Measurements from ENCODE around the gene TBRG4.

Gene TBRG4

GRCh38 chr7:45074528-45075354, 36.8 kb downstream of the TBRG4 start:
- DNase-seq (ENCODE audit: low read depth in 2 of 2) = no peak

DNA sequence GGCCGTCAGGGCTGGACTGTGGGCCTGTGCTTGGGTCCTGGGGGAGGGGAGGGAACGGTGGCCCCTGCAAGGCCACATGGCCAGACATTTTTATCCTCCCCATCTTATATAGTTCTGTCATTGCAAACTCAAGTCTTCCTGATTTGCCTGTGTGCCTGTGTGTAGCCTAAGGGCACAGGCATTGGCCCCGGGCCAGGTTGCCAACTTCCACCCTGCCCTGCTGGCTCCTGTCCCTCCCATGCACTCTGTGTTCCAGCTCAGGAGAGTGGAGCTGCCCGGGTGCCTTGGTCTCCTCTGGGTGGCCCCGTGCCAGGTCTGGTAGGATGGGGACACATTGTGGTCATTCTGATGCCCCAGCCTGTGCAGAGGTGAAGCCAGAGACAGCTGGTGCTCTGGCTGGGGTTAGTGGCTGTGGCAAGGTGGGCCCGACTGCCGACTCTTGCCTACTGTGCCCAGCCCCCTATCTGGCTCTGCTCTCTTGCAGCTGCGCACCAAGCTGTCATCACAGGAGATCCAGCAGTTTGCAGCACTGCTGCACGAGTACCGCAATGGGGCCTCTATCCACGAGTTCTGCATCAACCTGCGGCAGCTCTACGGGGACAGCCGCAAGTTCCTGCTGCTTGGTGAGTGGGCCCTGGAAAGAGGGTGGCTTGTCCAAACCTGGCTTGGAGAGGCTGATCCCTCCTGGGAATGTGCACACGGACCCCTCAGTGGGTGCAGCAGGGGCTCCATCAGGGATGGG, 37.5 kb downstream of the TBRG4 start:
- DNase-seq (ENCODE audit: low read depth in 2 of 2) = no peak

- DNase-seq (ENCODE audit: low read depth in 2 of 2) = no peak
Observed at GRCh38 chr7:45073031-45073785, 38.3 kb downstream of the TBRG4 start.

DNA sequence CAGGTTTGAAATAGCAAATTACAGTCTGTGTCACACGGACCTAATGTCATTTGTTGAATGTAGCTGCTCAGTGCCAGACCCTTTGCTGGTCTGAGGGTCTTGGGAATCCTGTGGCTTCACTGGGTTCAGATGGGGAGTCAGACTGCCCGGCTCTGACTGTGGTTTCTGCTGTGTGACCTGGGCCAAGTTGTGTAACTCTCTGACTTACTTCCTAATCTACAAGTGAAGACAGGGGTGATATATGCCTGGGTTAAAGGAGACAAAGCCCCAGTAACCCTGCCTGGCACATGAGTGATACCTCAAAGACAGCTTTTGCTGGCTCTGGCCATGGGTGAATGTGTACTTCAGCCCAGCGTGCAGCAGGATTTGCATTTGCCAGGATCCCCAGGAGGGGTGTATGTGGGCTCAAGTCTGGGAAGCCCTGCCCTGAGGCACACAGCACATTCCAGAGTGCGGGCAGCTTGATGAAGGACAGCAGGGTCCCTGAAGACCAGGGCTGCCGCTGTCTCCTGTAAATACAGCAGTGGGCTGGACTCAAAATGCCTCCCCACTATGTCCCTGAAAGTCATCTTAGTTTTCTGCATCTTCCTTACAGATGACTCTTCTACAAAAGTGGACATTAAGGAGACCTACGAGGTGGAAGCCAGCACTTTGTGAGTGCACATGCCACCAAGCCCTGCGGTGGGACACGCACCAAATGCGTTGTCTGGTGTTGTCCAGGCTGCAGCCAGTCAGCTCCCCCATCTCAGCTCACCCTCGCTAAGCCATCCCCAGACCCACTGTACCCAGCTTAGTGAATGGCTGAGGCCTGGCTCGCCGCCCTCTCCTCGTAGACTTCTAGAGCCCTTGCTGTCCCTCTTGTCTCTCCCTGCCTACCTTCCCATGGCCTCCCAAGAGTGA, 39.1 kb downstream of the TBRG4 start:
- DNase-seq (ENCODE audit: low read depth in 2 of 2) = no peak

- DNase-seq (ENCODE audit: low read depth in 2 of 2) = no peak
Observed at GRCh38 chr7:45071528-45071927, 40.0 kb downstream of the TBRG4 start.

GRCh38 chr7:45070254-45070642, 41.2 kb downstream of the TBRG4 start:
- no peak for DNase-seq (ENCODE audit: low read depth in 2 of 2)

GRCh38 chr7:45069444-45070253, 41.8 kb downstream of the TBRG4 start:
- no peak for DNase-seq (ENCODE audit: low read depth in 2 of 2)

- DNase-seq (ENCODE audit: low read depth in 2 of 2) = no peak
Observed at GRCh38 chr7:45068236-45069023, 43.1 kb downstream of the TBRG4 start.

DNA sequence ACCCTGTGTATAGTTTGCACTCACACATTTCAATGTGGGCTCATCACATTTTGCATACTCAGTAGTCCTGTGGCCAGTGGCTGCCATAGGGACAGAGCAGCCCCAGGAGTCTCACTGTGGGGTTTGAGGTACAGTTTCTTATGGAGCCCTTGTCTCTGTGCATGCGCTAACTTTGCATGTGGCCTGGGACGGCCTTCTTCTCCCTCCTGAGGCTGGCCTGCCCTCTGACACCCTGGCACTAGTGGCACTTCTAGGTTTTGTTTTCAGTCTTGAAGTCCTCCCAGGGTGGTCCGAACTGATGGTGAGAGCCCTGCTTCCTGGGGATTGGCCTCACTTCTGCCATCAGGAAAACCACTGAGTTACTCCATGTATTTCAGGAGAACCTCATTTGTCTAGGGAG, 43.9 kb downstream of the TBRG4 start:
- DNase-seq (ENCODE audit: low read depth in 2 of 2) = no peak

DNA sequence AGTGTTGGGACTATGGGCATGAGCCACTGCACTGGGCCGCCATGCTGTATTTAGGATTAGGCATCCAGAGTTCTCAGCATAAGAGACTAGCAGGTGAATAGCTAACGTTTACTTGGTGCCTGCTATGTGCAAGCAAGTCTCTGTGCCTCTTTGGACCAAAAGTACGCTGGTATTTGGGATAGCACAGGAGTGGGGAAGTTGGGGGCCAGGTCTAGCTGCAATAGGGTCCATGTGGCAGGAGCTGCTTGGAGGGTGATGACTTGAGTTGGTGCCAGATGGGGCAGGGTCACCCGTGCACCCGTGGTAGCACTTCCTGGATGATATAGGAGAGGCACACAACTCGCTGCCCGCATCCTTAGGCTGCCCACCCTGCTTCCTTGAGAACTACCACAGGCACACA, 45.1 kb downstream of the TBRG4 start:
- no peak for DNase-seq (ENCODE audit: low read depth in 2 of 2)

- no peak for DNase-seq (ENCODE audit: low read depth in 2 of 2)
Observed at GRCh38 chr7:45065031-45065995, 46.2 kb downstream of the TBRG4 start.

DNA sequence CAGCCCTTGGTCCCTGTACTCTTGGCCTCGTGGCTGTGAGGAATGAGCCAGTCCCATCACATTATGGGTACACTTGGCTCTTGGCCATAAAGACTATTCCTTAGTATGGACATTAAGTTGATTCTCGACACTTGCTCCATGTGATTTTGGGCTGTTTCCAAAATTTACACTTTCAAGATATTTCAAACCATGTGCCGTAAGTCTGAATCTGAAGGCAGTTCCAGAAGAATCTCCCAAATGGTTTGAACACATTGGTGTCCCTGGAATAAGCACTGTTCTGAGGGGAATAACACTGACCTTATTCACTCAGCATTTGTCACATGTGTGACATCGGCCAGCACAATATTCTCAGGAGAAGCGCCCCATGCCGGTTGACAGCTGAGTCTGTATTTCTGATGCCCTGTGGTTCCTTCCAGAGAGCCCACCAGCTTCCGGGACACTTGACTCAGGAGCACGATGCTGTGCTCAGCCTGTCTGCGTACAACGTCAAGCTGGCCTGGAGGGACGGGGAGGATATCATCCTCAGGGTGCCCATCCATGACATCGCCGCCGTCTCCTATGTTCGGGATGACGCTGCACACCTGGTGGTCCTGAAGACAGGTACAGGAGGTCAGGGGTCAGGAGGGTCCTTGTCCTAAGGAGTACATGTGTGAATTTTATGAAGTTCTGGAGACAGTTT, 47.3 kb downstream of the TBRG4 start:
- no peak for DNase-seq (ENCODE audit: low read depth in 2 of 2)

DNA sequence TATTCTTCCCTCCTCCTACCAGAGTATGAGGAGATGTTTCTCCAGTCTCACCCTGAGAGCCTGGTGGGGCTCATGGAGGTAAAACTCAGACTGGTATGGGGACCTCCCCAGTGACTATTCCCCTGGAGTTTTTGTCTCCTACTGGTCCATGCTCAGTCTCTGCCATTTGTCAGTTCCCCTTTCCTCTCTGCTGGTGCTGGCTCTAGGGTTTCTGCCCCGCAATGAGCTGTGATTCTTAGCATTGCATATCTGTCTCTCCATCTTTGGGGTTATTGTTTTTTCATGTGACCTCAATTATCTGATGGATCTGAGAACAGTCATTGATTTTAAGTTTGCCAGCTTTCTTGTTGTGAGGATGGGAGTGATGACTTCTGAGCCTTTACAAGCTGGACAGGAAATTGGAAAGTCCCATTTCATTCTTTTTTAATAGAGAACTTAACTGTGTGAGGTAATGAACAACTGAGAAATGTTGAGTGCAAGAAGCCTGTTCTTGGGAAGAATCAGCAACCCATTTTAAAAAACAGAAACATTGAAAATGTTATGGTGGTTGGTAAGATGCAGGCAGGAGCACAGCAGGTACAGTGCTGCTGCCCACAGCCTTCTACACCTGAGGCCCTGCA, 49.6 kb downstream of the TBRG4 start:
- DNase-seq (ENCODE audit: low read depth in 2 of 2) = no peak

DNA sequence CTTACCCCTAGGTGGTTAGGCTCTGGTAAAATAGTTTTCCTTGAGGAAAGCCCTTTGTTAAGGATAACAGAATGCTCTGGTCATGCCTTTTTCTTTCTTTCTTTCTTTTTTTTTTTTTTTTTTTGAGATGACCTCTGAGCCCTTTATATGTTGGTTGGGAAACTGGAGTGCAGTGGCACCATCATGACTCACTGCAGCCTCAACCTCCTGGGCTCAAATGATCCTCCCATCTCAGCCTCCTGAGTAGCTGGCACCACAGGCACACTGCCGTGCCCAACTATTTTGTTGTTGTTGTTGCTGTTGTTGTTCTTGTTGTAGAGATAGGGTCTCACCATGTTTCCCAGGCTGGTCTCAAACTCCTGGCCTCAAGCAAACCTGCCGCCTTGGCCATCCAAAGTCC, 50.1 kb downstream of the TBRG4 start:
- no peak for DNase-seq (ENCODE audit: low read depth in 2 of 2)

DNA sequence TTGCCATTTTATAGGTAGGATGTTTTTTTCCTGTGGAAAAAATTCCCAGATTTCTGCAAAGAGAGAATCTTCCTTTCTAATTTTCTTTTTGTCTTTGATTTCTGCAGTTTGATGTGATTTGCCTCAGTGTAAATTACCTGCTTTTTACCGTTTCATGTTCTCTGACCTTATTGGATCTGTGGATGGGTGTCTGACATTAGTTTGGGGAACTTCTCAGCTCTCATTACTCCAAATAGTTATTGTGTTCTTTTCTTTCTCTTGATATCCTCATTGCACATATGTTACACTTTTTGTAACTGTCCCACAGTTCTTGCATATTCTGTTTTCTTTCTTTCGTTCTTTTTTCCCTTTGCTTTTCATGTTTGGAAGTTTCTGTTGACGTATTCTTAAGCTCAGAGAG, 51.2 kb downstream of the TBRG4 start:
- DNase-seq (ENCODE audit: low read depth in 2 of 2) = no peak

DNA sequence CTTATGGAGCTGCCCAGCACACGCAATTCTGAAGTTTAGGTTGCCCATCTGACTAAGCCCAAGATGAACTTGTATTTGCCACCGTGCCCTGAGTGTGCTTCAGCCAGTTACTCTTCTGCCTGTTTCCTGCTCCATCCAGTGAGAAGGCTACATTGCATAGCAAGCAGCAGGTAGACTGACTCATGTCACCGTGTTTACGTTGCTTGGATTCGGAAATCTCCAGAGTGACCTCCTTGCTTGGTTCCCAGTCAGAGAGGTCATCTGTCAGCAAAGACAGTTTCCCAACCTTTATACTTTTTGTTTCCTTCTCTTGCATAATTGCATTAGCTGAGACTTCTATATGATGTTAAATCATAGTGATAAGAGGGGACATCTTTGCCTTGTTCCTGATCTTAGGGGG, 53.6 kb downstream of the TBRG4 start:
- no peak for DNase-seq (ENCODE audit: low read depth in 2 of 2)

GRCh38 chr7:45055594-45056219, 55.8 kb downstream of the TBRG4 start:
- no peak for DNase-seq (ENCODE audit: low read depth in 2 of 2)
